ENCODE data around the gene FBXO17.

- TF ChIP-seq CTCF (IDR thresholded peaks at IDR 0.05; ENCODE audit: borderline replicate concordance, extremely low read depth, low read length, poor library complexity, severe bottlenecking) (no peak), EZH2 (IDR thresholded peaks at IDR 0.05; ENCODE audit: borderline replicate concordance, low read depth, low read length, severe bottlenecking) (no peak)
Observed at GRCh38 chr19:38915329-38916321, 59.9 kb downstream of the FBXO17 start.

Measured in DND-41 (cell line).